ENCODE measurements around the gene CLNK.

The CLNK gene

GRCh38 chr4:10684631-10685030 is at the start of gene CLNK:
Gene CLNK (minus strand): TSS chr4:10684768. CDS start chr4:10667869, 16,899 bp downstream.
- DNase-seq (ENCODE audit: low spot score), result no peak

- no peak for DNase-seq (ENCODE audit: low spot score)
These were observed 49.0 kb upstream of the CLNK start for GRCh38 chr4:10733481-10734062.

GRCh38 chr4:10732914-10733415 is 48.4 kb upstream of the CLNK start:
- DNase-seq (ENCODE audit: low spot score), result no peak

GRCh38 chr4:10732235-10732913 is 47.8 kb upstream of the CLNK start:
- DNase-seq (ENCODE audit: low spot score), result no peak

- no peak for DNase-seq (ENCODE audit: low spot score)
These were observed 47.1 kb upstream of the CLNK start for GRCh38 chr4:10731690-10732089.

- no peak for DNase-seq (ENCODE audit: low spot score)
These were observed 46.6 kb upstream of the CLNK start for GRCh38 chr4:10731162-10731561.

- DNase-seq (ENCODE audit: low spot score), result no peak
These were observed 46.0 kb upstream of the CLNK start for GRCh38 chr4:10730590-10730989.

- DNase-seq (ENCODE audit: low spot score), result peak; percentile 27
These were observed 45.5 kb upstream of the CLNK start for GRCh38 chr4:10730019-10730418.

- no peak for DNase-seq (ENCODE audit: low spot score)
These were observed 44.8 kb upstream of the CLNK start for GRCh38 chr4:10729366-10729765.

GRCh38 chr4:10728016-10728415 is 43.4 kb upstream of the CLNK start:
- DNase-seq (ENCODE audit: low spot score), result no peak

- no peak for DNase-seq (ENCODE audit: low spot score)
These were observed 42.7 kb upstream of the CLNK start for GRCh38 chr4:10727140-10727880.

- no peak for DNase-seq (ENCODE audit: low spot score)
These were observed 38.4 kb upstream of the CLNK start for GRCh38 chr4:10722957-10723356.

GRCh38 chr4:10721616-10722015 is 37.0 kb upstream of the CLNK start:
- DNase-seq (ENCODE audit: low spot score), result no peak

- no peak for DNase-seq (ENCODE audit: low spot score)
These were observed 31.6 kb upstream of the CLNK start for GRCh38 chr4:10716163-10716562.

- DNase-seq (ENCODE audit: low spot score), result no peak
These were observed 31.1 kb upstream of the CLNK start for GRCh38 chr4:10715696-10716095.

GRCh38 chr4:10715135-10715534 is 30.6 kb upstream of the CLNK start:
- no peak for DNase-seq (ENCODE audit: low spot score)

GRCh38 chr4:10713591-10713990 is 29.0 kb upstream of the CLNK start:
- DNase-seq (ENCODE audit: low spot score), result no peak

- DNase-seq (ENCODE audit: low spot score), result no peak
These were observed 21.7 kb upstream of the CLNK start for GRCh38 chr4:10706236-10706635.

GRCh38 chr4:10704430-10704810 is 19.9 kb upstream of the CLNK start:
- no peak for DNase-seq (ENCODE audit: low spot score)

- DNase-seq (ENCODE audit: low spot score), result peak; percentile 9
These were observed 19.3 kb upstream of the CLNK start for GRCh38 chr4:10703766-10704429.

GRCh38 chr4:10703156-10703555 is 18.6 kb upstream of the CLNK start:
- DNase-seq (ENCODE audit: low spot score), result peak; percentile 4

GRCh38 chr4:10701702-10702460 is 17.3 kb upstream of the CLNK start:
- DNase-seq (ENCODE audit: low spot score), result peak; percentile 16
